ENCODE data around the gene IQGAP2. TPM values are rescaled to one million over a fixed set of nuclear protein-coding genes. Genes with fewer than 3 reads are reported as not detected.
"Not testable (repeated sequence)": the region's sequence is repeated elsewhere in the genome, so short reads cannot be mapped to it uniquely, and the experiment has no call there.

Gene IQGAP2
- total RNA-seq, 1 donor from 2014 or later, result 11.5 TPM

- Histone ChIP-seq H3K27me3 (ENCODE audit: control insufficient read depth in 3 of 3, insufficient read depth in 3 of 3, low read length in 3 of 3) (no peaks in the 10 kb centered on the region), H3K9ac (ENCODE audit: low read depth in 1 of 3, low read length in 3 of 3) (no peak overlapping the region), H3K9me3 (ENCODE audit: control insufficient read depth in 3 of 3, low read length in 3 of 3) (no peaks in the 10 kb centered on the region), H3K4me1 (ENCODE audit: control insufficient read depth in 3 of 3, insufficient read depth in 3 of 3, low read length in 3 of 3) (no peaks in the 10 kb centered on the region), H3K27ac (ENCODE audit: low read depth, low read length) (no peak overlapping the region), H3K36me3 (ENCODE audit: control insufficient read depth in 3 of 3, insufficient read depth in 3 of 3, low read length in 3 of 3) (no peaks in the 10 kb centered on the region), H3K4me3 (ENCODE audit: low read length in 3 of 3) (no peak overlapping the region)
These were observed 111.6 kb downstream of the IQGAP2 start for GRCh38 chr5:76514713-76515112.

DNA sequence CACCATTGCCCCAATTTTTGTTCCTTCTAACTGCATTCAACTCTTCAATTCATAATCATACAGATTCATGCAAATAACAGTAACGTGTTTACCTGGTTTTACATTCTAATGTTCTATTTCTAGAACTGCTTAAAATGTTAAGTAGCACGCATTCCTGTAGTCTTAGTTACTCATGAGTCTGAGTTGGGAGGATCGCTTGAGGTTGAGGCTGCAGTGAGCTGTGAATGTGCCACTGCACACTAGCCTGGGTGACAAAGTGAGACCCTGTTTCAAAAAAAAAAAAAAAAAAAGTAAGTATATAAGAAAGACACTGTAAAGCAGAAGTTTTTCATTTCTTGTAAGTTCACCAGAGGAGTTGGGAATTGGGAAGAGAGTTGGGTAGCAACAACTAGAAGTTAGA lies 114.2 kb downstream of the IQGAP2 start:
- peaks cover 0 to 3% (median 0%) of the 10 kb centered on the region in 3 donors for H3K4me1 ChIP-seq (ENCODE audit: control insufficient read depth in 3 of 3, insufficient read depth in 3 of 3, low read length in 3 of 3)
- no peak overlapping the region for H3K9ac ChIP-seq (ENCODE audit: low read depth in 1 of 3, low read length in 3 of 3)
- H3K4me3 ChIP-seq (ENCODE audit: low read length in 3 of 3), result no peak overlapping the region
- no peaks in the 10 kb centered on the region for H3K27me3 ChIP-seq (ENCODE audit: control insufficient read depth in 3 of 3, insufficient read depth in 3 of 3, low read length in 3 of 3)
- no peak overlapping the region for H3K27ac ChIP-seq (ENCODE audit: low read depth, low read length)
- H3K36me3 ChIP-seq (ENCODE audit: control insufficient read depth in 3 of 3, insufficient read depth in 3 of 3, low read length in 3 of 3), result no peaks in the 10 kb centered on the region
- H3K9me3 ChIP-seq (ENCODE audit: control insufficient read depth in 3 of 3, low read length in 3 of 3), result no peaks in the 10 kb centered on the region

DNA sequence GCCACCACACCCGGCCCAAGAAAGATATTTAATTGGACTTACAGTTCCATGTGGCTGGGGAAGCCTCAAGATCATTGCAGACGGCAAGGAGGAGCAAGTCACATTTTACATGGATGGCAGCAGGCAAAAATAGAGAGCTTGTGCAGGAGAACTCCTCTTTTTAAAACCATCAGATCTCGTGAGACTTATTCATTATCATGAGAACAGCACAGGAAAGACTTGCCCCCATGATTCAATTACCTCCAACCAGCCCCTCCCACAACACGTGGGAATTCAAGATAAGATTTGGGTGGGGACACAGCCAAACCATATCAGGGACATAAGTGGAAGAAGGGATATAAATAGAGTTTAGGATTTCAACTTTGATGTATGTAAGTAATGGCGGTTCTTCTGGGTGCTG lies 115.2 kb downstream of the IQGAP2 start:
- H3K36me3 ChIP-seq (ENCODE audit: control insufficient read depth in 3 of 3, insufficient read depth in 3 of 3, low read length in 3 of 3); H3K4me3 ChIP-seq (ENCODE audit: low read length in 3 of 3); H3K9me3 ChIP-seq (ENCODE audit: control insufficient read depth in 3 of 3, low read length in 3 of 3); H3K27ac ChIP-seq (ENCODE audit: low read depth, low read length); H3K4me1 ChIP-seq (ENCODE audit: control insufficient read depth in 3 of 3, insufficient read depth in 3 of 3, low read length in 3 of 3); H3K27me3 ChIP-seq (ENCODE audit: control insufficient read depth in 3 of 3, insufficient read depth in 3 of 3, low read length in 3 of 3); H3K9ac ChIP-seq (ENCODE audit: low read depth in 1 of 3, low read length in 3 of 3): not testable (repeated sequence)

GRCh38 chr5:76521240-76521758 lies 118.2 kb downstream of the IQGAP2 start:
- no peak overlapping the region for H3K27ac ChIP-seq (ENCODE audit: low read depth, low read length)
- H3K4me1 ChIP-seq (ENCODE audit: control insufficient read depth in 3 of 3, insufficient read depth in 3 of 3, low read length in 3 of 3), result peaks cover 0 to 3% (median 0%) of the 10 kb centered on the region in 3 donors
- no peaks in the 10 kb centered on the region for H3K27me3 ChIP-seq (ENCODE audit: control insufficient read depth in 3 of 3, insufficient read depth in 3 of 3, low read length in 3 of 3)
- no peak overlapping the region for H3K4me3 ChIP-seq (ENCODE audit: low read length in 3 of 3)
- H3K9ac ChIP-seq (ENCODE audit: low read depth in 1 of 3, low read length in 3 of 3), result no peak overlapping the region
- no peaks in the 10 kb centered on the region for H3K9me3 ChIP-seq (ENCODE audit: control insufficient read depth in 3 of 3, low read length in 3 of 3)
- no peaks in the 10 kb centered on the region for H3K36me3 ChIP-seq (ENCODE audit: control insufficient read depth in 3 of 3, insufficient read depth in 3 of 3, low read length in 3 of 3)

GRCh38 chr5:76522103-76522935 lies 119.2 kb downstream of the IQGAP2 start:
- Histone ChIP-seq H3K36me3 (ENCODE audit: control insufficient read depth in 3 of 3, insufficient read depth in 3 of 3, low read length in 3 of 3) (no peaks in the 10 kb centered on the region), H3K9ac (ENCODE audit: low read depth in 1 of 3, low read length in 3 of 3) (no peak overlapping the region), H3K27ac (ENCODE audit: low read depth, low read length) (no peak overlapping the region), H3K9me3 (ENCODE audit: control insufficient read depth in 3 of 3, low read length in 3 of 3) (no peaks in the 10 kb centered on the region), H3K4me3 (ENCODE audit: low read length in 3 of 3) (no peak overlapping the region), H3K27me3 (ENCODE audit: control insufficient read depth in 3 of 3, insufficient read depth in 3 of 3, low read length in 3 of 3) (no peaks in the 10 kb centered on the region), H3K4me1 (ENCODE audit: control insufficient read depth in 3 of 3, insufficient read depth in 3 of 3, low read length in 3 of 3) (peaks cover 0 to 3% (median 0%) of the 10 kb centered on the region in 3 donors)

- Histone ChIP-seq H3K9ac (ENCODE audit: low read depth in 1 of 3, low read length in 3 of 3) (no peak overlapping the region), H3K9me3 (ENCODE audit: control insufficient read depth in 3 of 3, low read length in 3 of 3) (no peaks in the 10 kb centered on the region), H3K27ac (ENCODE audit: low read depth, low read length) (no peak overlapping the region), H3K4me1 (ENCODE audit: control insufficient read depth in 3 of 3, insufficient read depth in 3 of 3, low read length in 3 of 3) (peaks cover 0 to 3% (median 0%) of the 10 kb centered on the region in 3 donors), H3K36me3 (ENCODE audit: control insufficient read depth in 3 of 3, insufficient read depth in 3 of 3, low read length in 3 of 3) (no peaks in the 10 kb centered on the region), H3K27me3 (ENCODE audit: control insufficient read depth in 3 of 3, insufficient read depth in 3 of 3, low read length in 3 of 3) (no peaks in the 10 kb centered on the region), H3K4me3 (ENCODE audit: low read length in 3 of 3) (no peak overlapping the region)
These were observed 121.2 kb downstream of the IQGAP2 start for GRCh38 chr5:76524101-76524835.

- Histone ChIP-seq H3K36me3 (ENCODE audit: control insufficient read depth in 3 of 3, insufficient read depth in 3 of 3, low read length in 3 of 3) (no peaks in the 10 kb centered on the region), H3K9me3 (ENCODE audit: control insufficient read depth in 3 of 3, low read length in 3 of 3) (no peaks in the 10 kb centered on the region), H3K4me3 (ENCODE audit: low read length in 3 of 3) (no peak overlapping the region), H3K4me1 (ENCODE audit: control insufficient read depth in 3 of 3, insufficient read depth in 3 of 3, low read length in 3 of 3) (peaks cover 0 to 3% (median 0%) of the 10 kb centered on the region in 3 donors), H3K27me3 (ENCODE audit: control insufficient read depth in 3 of 3, insufficient read depth in 3 of 3, low read length in 3 of 3) (no peaks in the 10 kb centered on the region), H3K9ac (ENCODE audit: low read depth in 1 of 3, low read length in 3 of 3) (no peak overlapping the region), H3K27ac (ENCODE audit: low read depth, low read length) (no peak overlapping the region)
These were observed 121.8 kb downstream of the IQGAP2 start for GRCh38 chr5:76524868-76525267.

DNA sequence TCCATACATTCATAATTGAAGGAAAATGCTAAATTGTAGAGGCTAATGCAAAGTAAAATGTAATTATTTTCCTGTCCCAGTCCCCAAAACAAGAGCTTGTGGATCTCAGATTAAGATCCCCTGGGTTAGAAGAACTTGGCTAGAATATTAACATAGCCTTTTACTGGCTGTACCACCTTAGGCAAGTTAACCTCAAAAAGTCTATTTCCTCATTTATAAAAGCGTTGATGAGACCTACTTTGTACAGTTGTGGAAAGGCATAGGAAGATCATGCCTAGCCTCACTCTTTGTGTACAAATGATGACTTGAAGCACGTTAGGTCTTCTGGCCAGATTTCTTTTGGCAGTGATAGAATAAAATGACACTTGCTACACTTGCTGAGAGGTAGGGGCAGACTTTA lies 122.9 kb downstream of the IQGAP2 start:
- Histone ChIP-seq H3K9me3 (ENCODE audit: control insufficient read depth in 3 of 3, low read length in 3 of 3) (no peaks in the 10 kb centered on the region), H3K27ac (ENCODE audit: low read depth, low read length) (no peak overlapping the region), H3K27me3 (ENCODE audit: control insufficient read depth in 3 of 3, insufficient read depth in 3 of 3, low read length in 3 of 3) (no peaks in the 10 kb centered on the region), H3K4me3 (ENCODE audit: low read length in 3 of 3) (no peak overlapping the region), H3K4me1 (ENCODE audit: control insufficient read depth in 3 of 3, insufficient read depth in 3 of 3, low read length in 3 of 3) (peaks cover 0 to 2% (median 0%) of the 10 kb centered on the region in 3 donors), H3K9ac (ENCODE audit: low read depth in 1 of 3, low read length in 3 of 3) (no peak overlapping the region), H3K36me3 (ENCODE audit: control insufficient read depth in 3 of 3, insufficient read depth in 3 of 3, low read length in 3 of 3) (no peaks in the 10 kb centered on the region)

GRCh38 chr5:76526950-76527583 lies 124.0 kb downstream of the IQGAP2 start:
- H3K9me3 ChIP-seq (ENCODE audit: control insufficient read depth in 3 of 3, low read length in 3 of 3), result no peaks in the 10 kb centered on the region
- no peaks in the 10 kb centered on the region for H3K27me3 ChIP-seq (ENCODE audit: control insufficient read depth in 3 of 3, insufficient read depth in 3 of 3, low read length in 3 of 3)
- H3K36me3 ChIP-seq (ENCODE audit: control insufficient read depth in 3 of 3, insufficient read depth in 3 of 3, low read length in 3 of 3), result no peaks in the 10 kb centered on the region
- no peak overlapping the region for H3K27ac ChIP-seq (ENCODE audit: low read depth, low read length)
- no peak overlapping the region for H3K9ac ChIP-seq (ENCODE audit: low read depth in 1 of 3, low read length in 3 of 3)
- no peaks in the 10 kb centered on the region for H3K4me1 ChIP-seq (ENCODE audit: control insufficient read depth in 3 of 3, insufficient read depth in 3 of 3, low read length in 3 of 3)
- no peak overlapping the region for H3K4me3 ChIP-seq (ENCODE audit: low read length in 3 of 3)

All from skeletal muscle tissue (tissue), 4 donors.